Adrenal gland (tissue), 5 donors: Measurements from ENCODE around the gene NHSL2.
"Not testable (repeated sequence)": the region's sequence is repeated elsewhere in the genome, so short reads cannot be mapped to it uniquely, and the experiment has no call there.

Experiments used
- CTCF ChIP-seq, 6 experiments: fragments of 450-650 bp in 4 of 6; fragments of 200-600 bp in 2 of 6; sonication (generic) in 1 of 6; IDR thresholded peaks; 1 replicate in 5 of 6; 2 replicates in 1 of 6; pipeline versions ENCODE4 v1.5.1 to v1.8.0; 2016 to 2021; ENCODE audit warnings: antibody characterized with exemption in 6 of 6, mild to moderate bottlenecking in 2 of 6, moderate library complexity in 1 of 6
- POLR2A ChIP-seq, 2 donors: fragments of 450-650 bp; IDR thresholded peaks; one replicate each; pipeline ENCODE4 v1.6.1; 2017; ENCODE audit warnings: antibody characterized with exemption in 2 of 2, mild to moderate bottlenecking in 2 of 2, moderate library complexity in 1 of 2
- donor health status: DM: no; HTN: no; CAD: no.

DNA sequence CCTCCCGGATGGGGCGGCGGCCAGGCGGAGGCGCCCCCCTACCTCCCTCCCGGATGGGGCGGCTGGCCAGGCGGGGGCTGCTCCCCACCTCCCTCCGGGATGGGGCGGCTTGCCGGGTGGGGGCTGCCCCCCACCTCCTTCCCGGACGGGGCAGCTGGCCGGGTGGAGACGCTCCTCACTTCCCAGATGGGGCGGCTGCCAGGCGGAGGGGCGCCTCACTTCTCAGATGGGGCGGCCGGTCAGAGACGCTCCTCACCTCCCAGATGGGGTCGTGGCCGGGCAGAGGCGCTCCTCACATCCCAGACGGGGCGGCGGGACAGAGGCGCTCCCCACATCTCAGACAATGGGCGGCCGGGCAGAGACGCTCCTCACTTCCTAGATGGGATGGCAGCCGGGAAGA lies 33.8 kb upstream of the NHSL2 start:
- TF ChIP-seq CTCF, POLR2A (IDR thresholded peaks at IDR 0.05): not testable (repeated sequence)
